Measurements from ENCODE around the gene RGS17.
"Not testable (repeated sequence)": the region's sequence is repeated elsewhere in the genome, so short reads cannot be mapped to it uniquely, and the experiment has no call there.

Gene RGS17

DNA sequence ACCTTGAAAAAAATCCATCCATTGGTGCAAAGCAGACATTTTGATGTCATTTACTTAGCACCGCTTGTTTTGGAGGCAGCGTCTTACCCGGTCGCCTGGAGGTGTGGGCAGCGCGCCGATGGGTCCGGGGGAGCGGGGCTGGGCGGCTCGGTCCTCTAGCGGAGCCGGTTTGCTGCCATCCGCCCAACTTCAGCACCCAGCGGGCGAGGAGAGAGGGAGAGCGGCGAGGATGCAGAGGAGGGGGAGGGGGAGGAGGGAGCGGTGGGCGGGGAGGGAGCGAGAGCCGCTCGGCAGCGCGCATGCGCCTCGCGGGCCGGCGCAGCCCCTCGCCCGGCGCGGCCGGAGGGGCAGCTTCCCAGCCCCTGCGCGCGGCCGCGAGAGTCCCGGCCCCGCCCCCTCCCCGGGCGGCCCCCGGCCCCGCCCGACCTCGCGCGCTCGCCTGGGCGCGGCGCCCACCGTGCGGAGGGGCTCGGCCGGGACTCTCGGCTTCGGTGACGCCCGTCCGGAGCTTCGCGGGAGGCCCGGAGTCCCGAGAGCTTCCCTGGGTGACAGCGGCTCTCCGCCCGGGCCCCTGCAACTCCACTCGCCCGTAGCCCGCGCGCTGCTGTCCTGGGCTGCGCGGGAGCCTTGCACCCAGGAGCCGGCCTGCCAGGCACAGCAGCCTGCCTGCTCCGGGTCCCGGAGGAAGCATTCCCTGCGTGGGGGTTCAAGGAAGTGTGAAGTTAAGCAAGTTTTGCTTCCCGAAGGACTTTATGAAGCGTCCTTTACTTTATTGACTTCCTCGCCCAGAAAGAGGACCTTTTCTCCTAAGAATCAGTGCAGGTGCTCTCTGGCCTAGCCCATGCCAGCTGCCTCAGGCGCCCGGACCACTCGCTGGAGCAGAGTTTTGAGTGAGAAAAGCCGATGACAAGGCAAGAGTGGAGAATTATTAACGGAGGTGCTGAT is at the start of gene RGS17:
Gene RGS17, minus strand, starts transcription at position 246 of the 945 bp plus-strand sequence. CDS start 87,264 bp downstream, outside the sequence.
- DNase-seq (ENCODE audit: low spot score): peak; percentile 38

GRCh38 chr6:153172815-153173214 is 41.7 kb upstream of the RGS17 start:
- DNase-seq (ENCODE audit: low spot score): no peak

DNA sequence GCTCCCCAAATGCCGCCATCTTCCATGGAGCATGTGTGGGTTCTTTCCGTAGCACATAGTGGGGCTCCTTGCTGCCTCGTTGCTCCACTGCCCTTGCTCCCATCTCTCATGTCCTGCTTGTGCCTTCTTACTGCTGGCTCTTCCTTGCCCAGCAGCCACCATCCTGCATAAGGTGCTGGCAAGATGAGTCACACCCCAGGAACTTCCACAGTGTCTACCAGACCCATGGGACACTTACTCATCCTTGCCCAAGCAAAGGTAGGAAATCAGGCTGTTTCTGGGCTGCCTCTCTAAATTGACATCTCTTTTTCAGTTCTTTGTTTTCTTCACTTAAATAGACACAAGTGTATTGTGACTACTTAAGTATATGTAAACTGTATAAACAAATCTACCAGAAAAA is 39.4 kb upstream of the RGS17 start:
- peak; percentile 47 for DNase-seq (ENCODE audit: low spot score)

DNA sequence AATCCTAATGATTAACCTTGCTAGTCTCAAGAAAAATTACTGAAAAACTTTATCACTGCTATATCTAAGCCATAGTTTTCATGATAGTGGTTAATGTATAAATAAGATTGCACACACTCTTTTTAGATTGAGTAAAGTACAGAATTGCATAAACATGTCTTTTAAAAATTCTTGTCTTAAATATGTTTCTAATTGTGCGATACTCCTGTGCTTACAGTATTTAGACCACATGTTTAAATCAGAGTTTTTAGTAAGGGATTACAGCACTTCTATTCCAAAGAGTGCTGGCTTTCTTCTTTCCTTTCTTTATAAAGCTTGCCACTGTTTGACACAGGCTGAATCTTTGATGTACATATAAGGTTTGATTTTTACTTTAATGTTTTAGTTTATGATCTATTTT is 36.8 kb upstream of the RGS17 start:
- peak; percentile 2 for DNase-seq (ENCODE audit: low spot score)

DNA sequence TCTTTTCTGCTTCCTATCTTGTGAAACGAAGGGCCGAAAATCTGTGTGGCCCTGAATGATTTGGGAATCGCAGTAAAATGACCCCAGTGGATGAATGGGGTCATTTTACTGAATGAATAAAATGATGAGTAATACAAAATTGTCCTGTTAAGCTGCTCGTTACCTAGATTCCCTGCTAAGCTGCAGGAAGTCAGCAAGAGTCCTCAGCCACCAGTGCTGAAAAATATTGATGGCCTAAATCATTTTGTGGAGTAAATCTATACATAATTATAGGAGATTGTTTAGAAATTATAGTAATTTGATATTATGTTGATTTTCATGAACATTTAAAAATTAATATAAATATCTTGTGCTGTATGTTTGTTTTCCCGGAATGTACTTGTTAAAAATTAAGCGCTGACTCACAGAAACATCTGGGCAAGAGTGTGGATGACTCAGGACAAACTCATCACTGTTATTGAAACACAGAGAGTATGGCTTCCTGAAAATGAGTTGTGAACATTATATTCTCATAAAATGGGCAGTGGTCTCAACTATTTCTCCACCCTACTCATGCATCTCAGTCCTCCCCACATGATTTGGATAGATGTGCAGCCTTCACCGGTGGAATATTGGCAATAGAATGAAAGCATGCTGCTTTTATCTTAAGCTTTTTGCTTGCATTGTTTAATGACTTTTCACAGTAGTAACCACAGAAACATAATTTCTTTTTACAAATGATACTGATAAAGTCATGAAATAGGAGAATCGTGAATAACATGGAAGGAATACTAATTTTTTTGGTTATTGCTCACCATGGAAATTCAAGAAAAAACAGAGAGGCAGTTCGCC is 36.2 kb upstream of the RGS17 start:
- peak; percentile 89 for DNase-seq (ENCODE audit: low spot score)

GRCh38 chr6:153162646-153163045 is 31.6 kb upstream of the RGS17 start:
- no peak for DNase-seq (ENCODE audit: low spot score)

- DNase-seq (ENCODE audit: low spot score): no peak
These were observed 31.1 kb upstream of the RGS17 start for GRCh38 chr6:153162172-153162571.

GRCh38 chr6:153160221-153160620 is 29.1 kb upstream of the RGS17 start:
- DNase-seq (ENCODE audit: low spot score): no peak

DNA sequence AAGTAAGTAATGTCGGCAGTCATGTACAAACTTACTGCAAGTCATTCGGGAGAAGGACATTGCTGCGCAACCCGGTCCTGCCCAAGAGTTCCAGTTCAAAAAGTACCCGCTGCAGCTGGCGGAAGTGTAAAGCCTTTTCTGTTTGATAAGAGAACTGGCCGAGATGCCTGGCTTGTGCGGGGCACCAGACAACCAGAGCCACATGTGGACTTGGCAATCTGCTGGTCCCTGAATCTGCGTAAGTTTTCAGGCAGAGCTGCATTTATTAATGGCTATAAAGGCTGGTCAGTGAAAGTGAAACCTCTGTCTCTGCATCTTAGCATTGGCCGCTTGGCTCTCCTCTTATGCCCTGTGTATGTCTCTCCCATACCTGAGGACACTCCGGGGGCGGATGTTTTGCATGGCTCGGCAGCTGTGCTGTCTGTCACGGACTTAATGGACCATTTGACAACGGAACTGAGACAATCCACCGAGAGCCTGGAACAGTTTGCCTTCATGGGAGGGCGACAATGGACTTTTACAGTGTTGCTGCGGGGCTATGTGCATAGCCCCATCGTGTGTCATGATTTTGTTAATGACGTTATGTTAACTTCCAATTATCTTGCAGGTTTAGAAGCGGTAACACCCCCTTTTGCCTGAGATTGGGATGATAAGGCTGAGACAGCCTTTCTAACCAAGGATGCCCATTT is 19.8 kb upstream of the RGS17 start:
- DNase-seq (ENCODE audit: low spot score): no peak

DNA sequence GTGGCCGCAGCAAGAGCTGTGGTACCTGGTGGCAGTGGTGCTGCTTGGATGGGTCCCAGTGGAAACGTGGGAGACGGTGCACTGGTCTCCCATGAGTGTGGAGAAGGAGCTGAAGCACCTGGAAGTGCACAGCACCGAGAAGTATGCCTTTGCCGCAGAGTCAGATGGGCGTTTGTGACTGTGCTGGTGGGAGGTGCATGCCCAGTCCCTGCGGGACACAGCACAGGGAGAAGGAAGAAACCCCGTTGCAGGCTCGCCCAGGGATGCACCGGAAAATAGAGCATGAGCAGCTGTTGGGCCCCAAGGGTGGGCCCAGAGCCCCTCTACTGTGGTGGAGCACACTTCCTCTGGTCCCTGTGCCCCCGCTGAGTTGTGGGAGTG is 19.3 kb upstream of the RGS17 start:
- no peak for DNase-seq (ENCODE audit: low spot score)

- DNase-seq (ENCODE audit: low spot score): no peak
These were observed 18.8 kb upstream of the RGS17 start for GRCh38 chr6:153149891-153150290.

- no peak for DNase-seq (ENCODE audit: low spot score)
These were observed 15.3 kb upstream of the RGS17 start for GRCh38 chr6:153146413-153146812.

- DNase-seq (ENCODE audit: low spot score): no peak
These were observed 14.5 kb upstream of the RGS17 start for GRCh38 chr6:153145591-153145990.

DNA sequence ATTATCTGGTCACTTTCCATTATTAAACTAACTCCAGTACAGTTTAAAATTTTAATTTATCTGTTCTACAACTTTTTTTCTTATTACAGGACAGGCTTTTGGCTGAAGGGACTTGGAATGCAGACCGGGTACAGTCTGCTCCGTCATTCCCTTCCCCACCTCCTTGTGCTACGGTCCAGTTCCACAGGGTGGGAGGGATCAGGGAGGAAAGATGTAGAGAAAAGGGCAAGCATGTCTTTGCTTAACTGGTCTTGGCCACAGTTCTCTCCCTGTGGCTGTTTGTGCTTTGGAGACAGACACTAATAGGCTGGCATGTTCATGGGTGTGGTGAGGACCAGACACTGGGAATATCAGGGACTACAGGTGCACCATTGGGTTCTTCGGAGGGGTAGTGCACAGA is 12.1 kb upstream of the RGS17 start:
- no peak for DNase-seq (ENCODE audit: low spot score)

- no peak for DNase-seq (ENCODE audit: low spot score)
These were observed 9.2 kb upstream of the RGS17 start for GRCh38 chr6:153140299-153140698.

DNA sequence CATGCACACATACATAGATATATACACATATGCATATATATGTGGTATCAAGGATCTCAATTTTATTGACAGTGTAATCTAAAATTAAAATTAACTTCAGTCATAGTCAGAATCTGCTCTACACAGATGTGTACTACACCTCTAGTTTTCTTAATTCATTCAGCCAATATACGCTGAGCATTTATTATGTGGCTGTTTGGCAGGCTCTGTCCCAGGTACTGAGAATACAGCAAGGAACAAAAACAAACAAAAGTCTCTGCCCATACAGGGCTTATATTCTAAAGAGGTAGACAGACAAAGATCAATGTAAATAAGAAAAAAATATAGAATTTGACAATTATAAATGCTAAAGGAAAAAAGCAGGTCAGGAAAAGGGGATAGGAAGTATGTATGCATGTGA is 7.8 kb upstream of the RGS17 start:
- no peak for DNase-seq (ENCODE audit: low spot score)

GRCh38 chr6:153135681-153136080 is 4.6 kb upstream of the RGS17 start:
- DNase-seq (ENCODE audit: low spot score): no peak

DNA sequence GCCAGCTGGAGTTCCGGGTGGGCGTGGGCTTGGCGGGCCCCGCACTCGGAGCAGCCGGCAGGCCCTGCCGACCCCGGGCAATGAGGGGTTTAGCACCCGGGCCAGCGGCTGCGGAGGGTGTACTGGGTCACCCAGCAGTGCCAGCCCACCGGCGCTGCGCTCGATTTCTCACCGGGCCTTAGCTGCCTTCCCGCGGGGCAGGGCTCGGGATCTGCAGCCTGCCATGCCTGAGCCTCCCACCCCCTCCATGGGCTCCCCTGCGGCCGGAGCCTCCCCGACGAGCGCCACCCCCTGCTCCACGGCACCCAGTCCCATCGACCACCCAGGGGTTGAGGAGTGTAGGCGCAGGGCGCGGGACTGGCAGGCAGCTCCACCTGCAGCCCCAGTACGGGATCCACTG is 2.6 kb upstream of the RGS17 start:
- not testable (repeated sequence) for DNase-seq (ENCODE audit: low spot score)

DNA sequence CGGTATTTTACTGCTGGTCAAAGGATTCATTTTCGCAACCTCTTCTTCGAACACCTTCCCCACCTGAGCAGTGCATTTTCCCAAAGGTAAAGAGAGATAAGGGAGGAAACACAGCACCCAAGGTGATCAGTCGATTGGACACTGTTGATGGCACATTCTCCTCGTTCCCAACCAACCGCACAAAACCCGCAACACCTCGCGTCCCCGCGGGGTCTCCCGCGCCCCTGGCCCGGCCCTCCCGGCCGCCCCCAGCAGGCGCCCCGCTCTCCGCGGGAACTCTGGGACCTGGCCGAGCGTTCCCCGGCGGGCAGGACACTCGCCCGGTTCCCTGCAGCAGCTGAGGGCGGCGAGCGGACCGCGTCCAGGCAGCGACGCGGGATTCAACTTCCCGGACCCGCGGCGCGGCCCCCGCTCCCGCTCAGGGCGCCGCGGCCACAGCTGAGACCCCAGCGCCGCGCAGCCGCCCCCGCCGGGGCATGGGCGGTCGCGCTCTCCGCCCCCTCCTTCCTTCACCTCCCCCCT is 506 bp downstream of the RGS17 start:
- DNase-seq (ENCODE audit: low spot score): no peak

DNA sequence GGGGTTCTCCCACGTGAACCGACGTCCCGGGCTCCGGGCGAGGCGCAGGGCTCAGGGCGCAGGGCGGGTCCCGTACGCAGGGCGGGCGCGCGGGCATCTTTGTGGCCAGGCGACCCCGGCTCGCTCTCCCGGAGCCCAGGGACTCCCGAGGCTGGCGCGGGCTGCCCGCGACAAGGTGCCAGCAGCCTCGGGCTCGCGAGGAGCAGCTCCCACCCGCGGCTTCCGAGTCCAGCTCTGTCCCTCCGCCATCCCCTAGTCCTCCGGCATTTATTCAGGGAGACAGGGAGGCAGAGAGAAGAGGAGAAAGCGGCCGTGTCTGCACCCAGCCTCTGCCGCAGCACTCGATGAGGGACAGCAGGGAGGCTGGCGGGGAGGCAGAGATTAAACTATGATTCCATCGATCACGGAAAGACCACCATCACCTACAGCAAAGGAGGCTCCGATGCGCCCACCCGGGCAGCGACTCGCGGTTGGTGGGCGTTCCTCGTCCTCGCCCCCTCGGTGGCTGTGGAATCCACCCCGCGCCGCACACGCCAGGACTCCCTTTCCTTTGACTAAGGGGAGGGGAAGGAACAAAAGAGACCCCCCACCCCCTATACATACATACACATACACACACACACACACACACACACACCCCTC is 1.1 kb downstream of the RGS17 start:
- DNase-seq (ENCODE audit: low spot score): no peak

DNA sequence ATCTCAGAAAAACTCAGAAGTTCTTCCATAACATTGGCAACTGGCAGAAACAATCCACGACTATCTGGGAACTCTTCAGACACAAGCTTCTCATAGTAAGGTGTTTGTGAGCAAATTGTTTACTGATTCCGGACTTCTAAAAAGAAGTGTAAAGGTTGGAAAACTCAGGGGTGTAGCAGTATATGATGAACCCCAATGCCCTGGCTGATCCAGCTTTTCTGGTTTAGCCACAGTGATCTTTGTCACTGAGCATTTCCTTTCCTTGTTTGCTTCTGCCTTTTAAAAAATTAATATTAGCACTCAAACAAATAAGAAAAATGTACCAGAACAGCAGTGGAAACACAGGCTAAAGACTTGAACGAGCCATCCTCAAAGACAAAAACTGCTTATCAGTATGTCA is 4.9 kb downstream of the RGS17 start:
- no peak for DNase-seq (ENCODE audit: low spot score)

DNA sequence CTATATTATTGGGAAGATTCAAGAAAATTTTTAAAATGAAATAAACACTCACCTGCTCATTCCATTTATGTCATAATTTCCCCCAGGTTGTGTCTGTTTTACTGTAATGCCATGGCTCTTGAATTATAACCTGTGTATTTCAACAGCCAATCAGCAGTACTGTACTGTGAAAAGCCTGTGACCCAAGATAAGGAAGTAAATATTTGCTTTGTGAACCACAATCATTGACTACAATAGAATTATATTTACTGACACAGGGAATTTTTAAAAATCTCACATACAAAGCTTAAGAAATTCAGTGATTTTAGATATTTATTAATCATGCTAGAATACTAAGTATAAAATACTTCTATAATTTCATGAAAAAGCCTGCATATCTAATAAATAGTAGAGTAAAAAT is 6.0 kb downstream of the RGS17 start:
- no peak for DNase-seq (ENCODE audit: low spot score)

Data from kidney capillary endothelial cell (primary cell).